Gastrocnemius medialis (tissue), 4 donors: Measurements from ENCODE around the gene TMEM52.
A peak's percentile ranks its signal among the peaks of the same experiment; 100 is the strongest.

ENCODE experiments used
- CTCF ChIP-seq, 5 experiments: fragments of 450-650 bp in 3 of 5; fragments of 200-600 bp in 2 of 5; sonication (generic) in 2 of 5; IDR thresholded peaks in 4 of 5; conservative IDR thresholded peaks in 1 of 5; 1 replicate in 4 of 5; 2 replicates in 1 of 5; pipeline ENCODE4 v1.5.1; 2016 to 2019; ENCODE audit warnings: antibody characterized with exemption in 5 of 5, mild to moderate bottlenecking in 3 of 5, moderate library complexity in 3 of 5
- POLR2A ChIP-seq, 2 donors: fragments of 450-650 bp; IDR thresholded peaks; one replicate each; pipeline ENCODE4 v1.6.1; 2017; ENCODE audit warnings: antibody characterized with exemption in 2 of 2, mild to moderate bottlenecking in 2 of 2, moderate library complexity in 2 of 2

GRCh38 chr1:1890506-1891348 lies 28.4 kb downstream of the TMEM52 start, which contains the start of gene GNB1:
- TF ChIP-seq CTCF (IDR thresholded peaks at IDR 0.05 in 4 of 5, conservative IDR thresholded peaks at IDR 0.05 in 1 of 5), result peak in 1 of 5 experiments; percentile 5
- peak; percentile 72 to 75 for TF ChIP-seq POLR2A (IDR thresholded peaks at IDR 0.05)
